Measurements from ENCODE around the gene CFAP410.

DNA sequence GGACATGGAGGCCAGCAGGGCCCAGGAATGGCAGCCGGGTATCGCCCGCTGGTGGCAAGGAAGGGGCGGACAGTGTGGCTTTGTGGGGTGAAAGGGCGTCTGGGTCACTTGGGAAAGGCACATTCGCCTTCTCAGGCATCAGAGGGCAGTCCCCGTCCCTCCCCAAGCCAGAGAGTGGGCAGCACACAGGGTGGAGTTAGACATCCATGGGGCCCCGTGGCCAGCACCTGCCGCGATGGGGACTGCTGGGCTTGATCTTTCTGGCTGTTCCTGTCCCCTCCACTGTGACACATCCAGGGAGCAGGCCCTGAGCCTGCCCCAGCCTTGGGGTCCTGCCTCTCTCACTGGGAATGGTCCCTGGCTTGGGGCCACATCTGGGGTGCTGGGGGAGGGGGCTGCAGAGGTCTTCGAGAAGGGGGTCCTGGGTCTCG, 10.2 kb upstream of the CFAP410 start:
- TF ChIP-seq CBFB (CRISPR knock-in tag; IDR thresholded peaks at IDR 0.05) (no peak), BRD4 (CRISPR knock-in tag; IDR thresholded peaks at IDR 0.05) (no peak), SUZ12 (IDR thresholded peaks at IDR 0.05; ENCODE audit: low read depth, low read length) (no peak), POLR2A (IDR thresholded peaks at IDR 0.05; ENCODE audit: insufficient read depth in 1 of 2, low read depth in 2 of 2, low read length in 2 of 2) (no peak), ELF1 (CRISPR knock-in tag; IDR thresholded peaks at IDR 0.05) (no peak), NFE2L2 (IDR thresholded peaks at IDR 0.05; ENCODE audit: low read length) (no peak), CBX2 (IDR thresholded peaks at IDR 0.05; ENCODE audit: low read depth, low read length) (no peak), CBX2 (CRISPR knock-in tag; IDR thresholded peaks at IDR 0.05; ENCODE audit: low read depth) (no peak), KLF13 (CRISPR knock-in tag; IDR thresholded peaks at IDR 0.05) (no peak), PCBP1 (IDR thresholded peaks at IDR 0.05; ENCODE audit: borderline replicate concordance, low read depth, low read length) (no peak)
- TF ChIP-seq, protein P1, sequence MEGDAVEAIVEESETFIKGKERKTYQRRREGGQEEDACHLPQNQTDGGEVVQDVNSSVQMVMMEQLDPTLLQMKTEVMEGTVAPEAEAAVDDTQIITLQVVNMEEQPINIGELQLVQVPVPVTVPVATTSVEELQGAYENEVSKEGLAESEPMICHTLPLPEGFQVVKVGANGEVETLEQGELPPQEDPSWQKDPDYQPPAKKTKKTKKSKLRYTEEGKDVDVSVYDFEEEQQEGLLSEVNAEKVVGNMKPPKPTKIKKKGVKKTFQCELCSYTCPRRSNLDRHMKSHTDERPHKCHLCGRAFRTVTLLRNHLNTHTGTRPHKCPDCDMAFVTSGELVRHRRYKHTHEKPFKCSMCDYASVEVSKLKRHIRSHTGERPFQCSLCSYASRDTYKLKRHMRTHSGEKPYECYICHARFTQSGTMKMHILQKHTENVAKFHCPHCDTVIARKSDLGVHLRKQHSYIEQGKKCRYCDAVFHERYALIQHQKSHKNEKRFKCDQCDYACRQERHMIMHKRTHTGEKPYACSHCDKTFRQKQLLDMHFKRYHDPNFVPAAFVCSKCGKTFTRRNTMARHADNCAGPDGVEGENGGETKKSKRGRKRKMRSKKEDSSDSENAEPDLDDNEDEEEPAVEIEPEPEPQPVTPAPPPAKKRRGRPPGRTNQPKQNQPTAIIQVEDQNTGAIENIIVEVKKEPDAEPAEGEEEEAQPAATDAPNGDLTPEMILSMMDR (CRISPR knock-in tag; IDR thresholded peaks at IDR 0.05), result no peak
- TF ChIP-seq, protein P2, sequence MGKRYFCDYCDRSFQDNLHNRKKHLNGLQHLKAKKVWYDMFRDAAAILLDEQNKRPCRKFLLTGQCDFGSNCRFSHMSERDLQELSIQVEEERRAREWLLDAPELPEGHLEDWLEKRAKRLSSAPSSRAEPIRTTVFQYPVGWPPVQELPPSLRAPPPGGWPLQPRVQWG (CRISPR knock-in tag; IDR thresholded peaks at IDR 0.05; ENCODE audit: borderline replicate concordance, low read depth), result no peak
